Esophagus muscularis mucosa (tissue), 4 donors: ENCODE results near the gene CD96. TPM values are rescaled to one million over a fixed set of nuclear protein-coding genes. Genes with fewer than 3 reads are reported as not detected.
"Not testable (repeated sequence)": the region's sequence is repeated elsewhere in the genome, so short reads cannot be mapped to it uniquely, and the experiment has no call there.

Experiments used
- DNase-seq: peaks from one replicate; pipeline ENCODE4 v3.0.0-alpha.2; 2017; ENCODE audit errors: extremely low spot score
- H3K27ac ChIP-seq, 4 donors: fragments of 200-600 bp; sonication (generic); replicated peaks in 1 of 4; 1 replicate in 3 of 4; 2 replicates in 1 of 4; pipeline ENCODE4 v1.5.1; 2016 to 2019; ENCODE audit warnings: mild to moderate bottlenecking in 1 of 4
- H3K27me3 ChIP-seq, 4 donors: fragments of 200-600 bp; sonication (generic); one replicate each; pipeline versions ENCODE4 v1.5.1 to v1.6.0; 2016 to 2019
- H3K36me3 ChIP-seq, 4 donors: fragments of 200-600 bp; sonication (generic); one replicate each; pipeline ENCODE4 v1.5.1; 2016 to 2019
- H3K4me1 ChIP-seq, 4 donors: fragments of 200-600 bp; sonication (generic); one replicate each; pipeline ENCODE4 v1.5.1; 2016 to 2019
- H3K4me3 ChIP-seq, 4 donors: fragments of 200-600 bp; sonication (generic); 1 replicate in 2 of 4; 2 replicates in 2 of 4; pipeline ENCODE4 v1.5.1; 2016 to 2019; ENCODE audit warnings: mild to moderate bottlenecking in 4 of 4, moderate library complexity in 1 of 4
- H3K9me3 ChIP-seq, 4 donors: fragments of 200-600 bp; sonication (generic); 1 replicate in 3 of 4; 2 replicates in 1 of 4; pipeline ENCODE4 v1.5.1; 2016 to 2019
- EP300 ChIP-seq: sonication (generic); formaldehyde crosslinking; IDR thresholded peaks from one replicate; pipeline ENCODE4 v1.6.1; 2017; ENCODE audit warnings: antibody characterized with exemption
- POLR2A ChIP-seq: fragments of 450-650 bp; IDR thresholded peaks from one replicate; pipeline ENCODE4 v1.6.1; 2017; ENCODE audit warnings: antibody characterized with exemption, moderate library complexity, mild to moderate bottlenecking, low read depth
- POLR2AphosphoS5 ChIP-seq, 2 donors: sonication (generic); formaldehyde crosslinking; IDR thresholded peaks; one replicate each; pipeline ENCODE4 v1.6.1; 2017; ENCODE audit warnings: antibody characterized with exemption in 2 of 2
- WGBS: methylation state at CpG from one replicate; pipeline ENCODE4 v1.1.5; 2018; 5-methylcytosine and 5-hydroxymethylcytosine counted together
- intact Hi-C: fragments of 100-400 bp; cut with DNase I; formaldehyde crosslinking; loops from one replicate; pipeline ENCODE4 v1.15.1; 2023
- total RNA-seq, 4 donors: library from RNA; depleted of rRNA; stranded (reverse); fragments of >200 nt; gene quantifications; one replicate each; pipeline versions ENCODE4 v1.1.0 to v1.2.1, GENCODE V29; 2016
- TF ChIP-seq, protein P1 (sequence below), 3 experiments: fragments of 200-600 bp in 2 of 3; fragments of 450-650 bp in 1 of 3; sonication (generic) in 2 of 3; IDR thresholded peaks; one replicate each; pipeline ENCODE4 v1.5.1; 2017 to 2019; ENCODE audit warnings: antibody characterized with exemption in 3 of 3, mild to moderate bottlenecking in 2 of 3, moderate library complexity in 1 of 3

The CD96 gene
- total RNA-seq, 4 donors from 2014 or later: 0.17 to 1.5 (median 0.43) TPM

DNA sequence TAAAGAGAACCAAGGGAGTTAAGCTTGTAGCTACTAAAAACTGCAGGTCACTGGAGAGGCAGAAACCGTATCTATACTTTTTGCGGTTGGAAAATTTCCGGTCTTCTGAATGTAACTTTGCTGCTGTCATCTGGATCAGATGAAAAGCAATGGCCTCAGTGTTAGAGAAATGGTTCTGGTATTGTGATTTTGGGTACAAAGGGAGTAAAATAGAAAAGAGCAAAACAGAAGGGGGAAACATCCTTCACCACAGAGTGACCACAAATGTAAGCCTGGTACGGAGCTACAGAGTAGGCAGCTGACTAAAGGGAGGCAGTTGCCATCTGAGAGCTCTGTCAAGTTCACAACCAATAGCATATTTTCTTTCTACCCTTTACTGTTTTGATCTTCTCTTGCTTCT, 5.6 kb downstream of the CD96 start:
- intact Hi-C loops: no loop called here
- no peaks in the 10 kb centered on the region for H3K4me1 ChIP-seq
- DNase-seq: no peak
- no peaks in the 10 kb centered on the region for H3K27me3 ChIP-seq
- H3K9me3 ChIP-seq: no peaks in the 10 kb centered on the region
- 72% methylated on average over 4 of the region's 4 CpGs for WGBS
- H3K27ac ChIP-seq: no peak overlapping the region
- H3K4me3 ChIP-seq: no peak overlapping the region
- no peaks in the 10 kb centered on the region for H3K36me3 ChIP-seq
- TF ChIP-seq POLR2A (no peak), POLR2AphosphoS5 (IDR thresholded peaks at IDR 0.05) (no peak), EP300 (no peak)
- TF ChIP-seq, protein P1, sequence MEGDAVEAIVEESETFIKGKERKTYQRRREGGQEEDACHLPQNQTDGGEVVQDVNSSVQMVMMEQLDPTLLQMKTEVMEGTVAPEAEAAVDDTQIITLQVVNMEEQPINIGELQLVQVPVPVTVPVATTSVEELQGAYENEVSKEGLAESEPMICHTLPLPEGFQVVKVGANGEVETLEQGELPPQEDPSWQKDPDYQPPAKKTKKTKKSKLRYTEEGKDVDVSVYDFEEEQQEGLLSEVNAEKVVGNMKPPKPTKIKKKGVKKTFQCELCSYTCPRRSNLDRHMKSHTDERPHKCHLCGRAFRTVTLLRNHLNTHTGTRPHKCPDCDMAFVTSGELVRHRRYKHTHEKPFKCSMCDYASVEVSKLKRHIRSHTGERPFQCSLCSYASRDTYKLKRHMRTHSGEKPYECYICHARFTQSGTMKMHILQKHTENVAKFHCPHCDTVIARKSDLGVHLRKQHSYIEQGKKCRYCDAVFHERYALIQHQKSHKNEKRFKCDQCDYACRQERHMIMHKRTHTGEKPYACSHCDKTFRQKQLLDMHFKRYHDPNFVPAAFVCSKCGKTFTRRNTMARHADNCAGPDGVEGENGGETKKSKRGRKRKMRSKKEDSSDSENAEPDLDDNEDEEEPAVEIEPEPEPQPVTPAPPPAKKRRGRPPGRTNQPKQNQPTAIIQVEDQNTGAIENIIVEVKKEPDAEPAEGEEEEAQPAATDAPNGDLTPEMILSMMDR (IDR thresholded peaks at IDR 0.05): no peak

GRCh38 chr3:111548092-111548491, 6.1 kb downstream of the CD96 start:
- no peak for DNase-seq
- TF ChIP-seq POLR2A: no peak
- no peak overlapping the region for H3K4me3 ChIP-seq
- no peaks in the 10 kb centered on the region for H3K36me3 ChIP-seq
- no peaks in the 10 kb centered on the region for H3K27me3 ChIP-seq
- intact Hi-C loops: no loop called here
- 92% methylated on average over 1 of the region's 1 CpG for WGBS
- no peaks in the 10 kb centered on the region for H3K9me3 ChIP-seq
- H3K4me1 ChIP-seq: no peaks in the 10 kb centered on the region
- no peak overlapping the region for H3K27ac ChIP-seq

DNA sequence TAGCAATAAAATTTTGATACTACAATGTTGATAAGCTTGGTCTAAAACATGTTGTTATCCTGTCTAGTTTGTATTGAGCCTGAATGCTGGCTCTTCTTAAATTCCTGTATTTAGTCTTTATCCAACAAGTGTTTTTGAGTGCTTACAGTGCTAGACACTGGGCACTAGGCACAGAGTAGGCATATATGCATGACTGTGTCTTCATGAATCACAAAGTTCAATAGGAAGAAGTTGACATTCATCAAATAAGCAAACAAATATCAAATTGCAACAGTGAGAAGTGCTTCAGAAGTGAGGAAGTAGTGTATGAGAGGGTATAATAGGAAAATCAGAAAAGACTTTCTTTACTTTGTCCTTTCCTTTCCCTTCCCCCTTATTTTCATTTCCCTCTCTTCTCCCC, 6.8 kb downstream of the CD96 start:
- no peak for TF ChIP-seq POLR2A
- TF ChIP-seq, protein P1 (IDR thresholded peaks at IDR 0.05): no peak
- TF ChIP-seq POLR2AphosphoS5 (IDR thresholded peaks at IDR 0.05): no peak
- TF ChIP-seq EP300: no peak
- Histone ChIP-seq H3K36me3 (no peaks in the 10 kb centered on the region), H3K27me3 (no peaks in the 10 kb centered on the region), H3K4me1 (no peaks in the 10 kb centered on the region), H3K4me3 (no peak overlapping the region), H3K27ac (no peak overlapping the region), H3K9me3 (no peaks in the 10 kb centered on the region)
- intact Hi-C loops: no loop called here
- DNase-seq: no peak

GRCh38 chr3:111561902-111562301, 19.9 kb downstream of the CD96 start:
- WGBS: 93% methylated on average over 15 of the region's 25 CpGs
- H3K27me3 ChIP-seq, H3K36me3 ChIP-seq, H3K4me3 ChIP-seq, H3K4me1 ChIP-seq, intact Hi-C loops, H3K9me3 ChIP-seq, H3K27ac ChIP-seq, DNase-seq: not testable (repeated sequence)

DNA sequence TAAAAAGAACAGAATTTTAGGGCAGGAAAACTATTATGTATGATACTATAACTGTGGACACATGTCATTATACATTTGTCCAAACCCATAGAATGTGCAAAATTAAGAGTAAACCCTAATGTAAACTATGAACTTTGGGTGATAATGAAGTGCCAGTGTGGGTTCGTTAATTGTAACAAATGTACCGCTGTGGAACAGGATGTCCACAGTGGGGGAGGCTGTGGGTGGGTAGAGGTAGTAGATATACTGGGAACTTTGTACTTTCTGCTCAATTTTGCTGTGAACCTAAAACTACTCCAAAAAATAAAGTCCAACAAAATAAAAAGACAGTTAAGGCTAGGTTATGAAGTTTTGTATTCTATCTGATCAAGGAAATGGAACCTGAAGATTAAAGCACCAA, 24.8 kb downstream of the CD96 start:
- H3K4me3 ChIP-seq: no peak overlapping the region

DNA sequence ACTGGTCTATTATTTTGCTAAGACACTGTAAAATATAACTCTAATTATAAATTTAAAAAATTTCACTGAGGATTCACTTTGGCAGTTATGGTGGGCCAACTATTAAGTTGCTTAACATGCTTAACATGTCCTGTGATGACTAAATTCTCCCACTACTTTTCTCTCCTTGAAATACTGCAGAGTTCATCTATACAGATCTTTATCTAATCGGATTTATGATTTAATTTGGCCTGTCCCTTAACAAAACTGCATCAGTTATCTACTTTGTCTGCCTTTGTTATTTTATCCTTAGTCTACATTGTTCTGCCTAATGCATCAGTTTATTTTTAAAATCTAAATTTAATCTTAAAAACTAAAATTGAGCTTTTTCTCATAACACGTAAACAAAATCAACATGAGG, 26.4 kb downstream of the CD96 start:
- intact Hi-C loops: no loop called here

More for the DNA sequence above, 24.8 kb downstream of the CD96 start:
- Histone ChIP-seq H3K27me3 (no peaks in the 10 kb centered on the region), H3K4me1 (no peaks in the 10 kb centered on the region), H3K27ac (no peak overlapping the region), H3K9me3 (no peaks in the 10 kb centered on the region), H3K36me3 (no peaks in the 10 kb centered on the region)
- intact Hi-C loops: no loop called here
- 76% methylated on average over 2 of the region's 2 CpGs for WGBS
- no peak for DNase-seq
- TF ChIP-seq POLR2AphosphoS5 (IDR thresholded peaks at IDR 0.05) (no peak), EP300 (no peak), POLR2A (no peak)
- TF ChIP-seq, protein P1 (IDR thresholded peaks at IDR 0.05): no peak

More for the DNA sequence above, 26.4 kb downstream of the CD96 start:
- Histone ChIP-seq H3K27me3 (no peaks in the 10 kb centered on the region), H3K4me1 (no peaks in the 10 kb centered on the region), H3K9me3 (no peaks in the 10 kb centered on the region), H3K36me3 (no peaks in the 10 kb centered on the region), H3K4me3 (no peak overlapping the region), H3K27ac (no peak overlapping the region)
- TF ChIP-seq, protein P1 (IDR thresholded peaks at IDR 0.05): no peak
- 79% methylated on average over 2 of the region's 2 CpGs for WGBS
- no peak for DNase-seq
